Kidney (tissue), 14 donors: Measurements from ENCODE around the gene C10orf62. TPM values are rescaled to one million over a fixed set of nuclear protein-coding genes. Genes with fewer than 3 reads are reported as not detected.
A peak's percentile ranks its signal among the peaks of the same experiment; 100 is the strongest.

ENCODE experiments used
- DNase-seq, 5 donors: peaks; one replicate each; pipeline ENCODE4 v3.0.0-alpha.2; 2013 to 2020
- FAIRE-seq: peaks from 2 replicates; lab custom pipeline; 2012; peaks lifted over from hg19 to GRCh38; lab: Jason Lieb, UNC
- H3K27ac ChIP-seq, 2 donors: one replicate each; pipeline ENCODE4 v1.7.0; 2013; ENCODE audit warnings: low read depth in 2 of 2, low read length in 2 of 2, inconsistent platforms in 1 of 2
- H3K27me3 ChIP-seq: one replicate; pipeline ENCODE4 v1.7.1; 2013; ENCODE audit warnings: low read length, inconsistent platforms; ENCODE audit not compliant: control insufficient read depth, insufficient read depth
- H3K36me3 ChIP-seq, 3 donors: one replicate each; pipeline versions ENCODE4 v1.7.0 to v1.7.1; 2013; ENCODE audit warnings: low read length in 3 of 3, control low read depth in 1 of 3, inconsistent platforms in 1 of 3; ENCODE audit not compliant: insufficient read depth in 3 of 3, control insufficient read depth in 2 of 3
- H3K4me1 ChIP-seq, 3 donors: one replicate each; pipeline versions ENCODE4 v1.7.0 to v1.7.1; 2013; ENCODE audit warnings: low read length in 3 of 3, inconsistent platforms in 1 of 3, low read depth in 1 of 3; ENCODE audit not compliant: control insufficient read depth in 2 of 3, insufficient read depth in 2 of 3
- H3K4me3 ChIP-seq, 3 donors: one replicate each; pipeline versions ENCODE4 v1.7.0 to v1.8.1; 2013; ENCODE audit warnings: low read length in 3 of 3, control low read depth in 1 of 3, inconsistent platforms in 1 of 3
- H3K9ac ChIP-seq, 3 donors: one replicate each; pipeline versions ENCODE4 v1.7.0 to v1.7.1; 2013; ENCODE audit warnings: low read length in 3 of 3, control low read depth in 1 of 3, inconsistent platforms in 1 of 3
- H3K9me3 ChIP-seq, 3 donors: one replicate each; pipeline versions ENCODE4 v1.7.0 to v1.7.1; 2013; ENCODE audit warnings: low read length in 3 of 3, control low read depth in 1 of 3, inconsistent platforms in 1 of 3; ENCODE audit not compliant: control insufficient read depth in 2 of 3, insufficient read depth in 1 of 3
- CTCF ChIP-seq: IDR thresholded peaks from 3 replicates; pipeline ENCODE4 v1.5.1; 2012; ENCODE audit warnings: mild to moderate bottlenecking, moderate library complexity, borderline replicate concordance; ENCODE audit not compliant: insufficient read depth; ENCODE audit errors: extremely low read depth
- intact Hi-C: fragments of 100-400 bp; cut with DNase I; formaldehyde crosslinking; loops from one replicate; pipeline ENCODE4 v1.11.1; 2022
- polyA plus RNA-seq: library from polyadenylated mRNA; stranded (reverse); fragments of 350-450 nt; fragmentation: Illumina TruSeq; extraction: RNeasy Lipid Tissue Mini Kit (QIAGEN cat#74804); gene quantifications from one replicate; pipeline ENCODE4 v1.2.3, GENCODE V29; 2014; ENCODE audit warnings: low read depth, low replicate concordance; ENCODE audit not compliant: insufficient read depth
- total RNA-seq: library from RNA; stranded (reverse); fragmentation: NEBNext Ultra II Directional; extraction: Animal tissue kit (Norgen Biotek cat#: 25700); gene quantifications from one replicate; pipeline ENCODE4 v1.2.1, GENCODE V29; 2021
- donor health status: control.
- donor health status: control.
- donor health status: control.
- donor health status: control.
- donor health status: control.
- donor health status: DM: yes; HTN: yes; CAD: no.
- donor health status: Normal renal cell carcinoma (clear cell type).

C10orf62 gene
- total and polyA plus RNA-seq, 2 donors from 2014 or later = 0.77 to 1.6 TPM

GRCh38 chr10:97599272-97599619 lies 9.7 kb downstream of the C10orf62 start:
- Histone ChIP-seq H3K27me3 (no peaks in the 10 kb centered on the region), H3K9ac (no peak overlapping the region), H3K9me3 (no peaks in the 10 kb centered on the region), H3K4me1 (peaks cover 0 to 11% (median 0%) of the 10 kb centered on the region in 3 donors), H3K27ac (peak overlapping the region in 1 of 2 donors; percentile 53), H3K4me3 (no peak overlapping the region), H3K36me3 (peaks cover 0 to 19% (median 2%) of the 10 kb centered on the region in 3 donors)
- no peak for DNase-seq
- no peak for FAIRE-seq
- intact Hi-C loops = no loop called here
- no peak for TF ChIP-seq CTCF

- FAIRE-seq (no peak), DNase-seq (no peak)
- H3K27ac ChIP-seq = no peak overlapping the region
- no peaks in the 10 kb centered on the region for H3K27me3 ChIP-seq
- intact Hi-C loops = no loop called here
- no peaks in the 10 kb centered on the region for H3K9me3 ChIP-seq
- H3K4me3 ChIP-seq = no peak overlapping the region
- H3K4me1 ChIP-seq = peaks cover 0 to 11% (median 0%) of the 10 kb centered on the region in 3 donors
- peaks cover 0 to 19% (median 2%) of the 10 kb centered on the region in 3 donors for H3K36me3 ChIP-seq
- no peak overlapping the region for H3K9ac ChIP-seq
- TF ChIP-seq CTCF = no peak
Measured at GRCh38 chr10:97600616-97601015, 11.1 kb downstream of the C10orf62 start.

- Histone ChIP-seq H3K4me3 (no peak overlapping the region), H3K9me3 (no peaks in the 10 kb centered on the region), H3K4me1 (peaks cover 0 to 4% (median 0%) of the 10 kb centered on the region in 3 donors), H3K9ac (no peak overlapping the region), H3K27ac (no peak overlapping the region), H3K36me3 (peaks cover 0 to 19% (median 2%) of the 10 kb centered on the region in 3 donors), H3K27me3 (no peaks in the 10 kb centered on the region)
- DNase-seq = peak in 1 of 5 donors; percentile 14
- no peak for TF ChIP-seq CTCF
- intact Hi-C loops = no loop called here
- FAIRE-seq = no peak
Measured at GRCh38 chr10:97601268-97602215, 12.0 kb downstream of the C10orf62 start.
